Activated T-cell treated with anti-CD3 and anti-CD28 coated beads, Interleukin-2, amount 50 U/mL, for 24 hours (primary cell): ENCODE results near the gene COQ10B.
"Not testable (repeated sequence)": the region's sequence is repeated elsewhere in the genome, so short reads cannot be mapped to it uniquely, and the experiment has no call there.

Source experiments
- DNase-seq: peaks from one replicate; pipeline ENCODE4 v3.0.0-alpha.2; 2020
- H3K27ac Mint-ChIP-seq: 2 replicates; pipeline ENCODE4 v1.8.0; 2020; ENCODE audit warnings: mild to moderate bottlenecking, mixed read lengths
- H3K27me3 Mint-ChIP-seq: 2 replicates; pipeline ENCODE4 v1.8.0; 2020; ENCODE audit warnings: mixed read lengths
- H3K36me3 Mint-ChIP-seq: 2 replicates; pipeline ENCODE4 v1.8.0; 2020; ENCODE audit warnings: low read depth, mixed read lengths
- H3K4me1 Mint-ChIP-seq: 2 replicates; pipeline ENCODE4 v1.8.0; 2020; ENCODE audit warnings: low read depth, mixed read lengths
- H3K4me3 Mint-ChIP-seq: 2 replicates; pipeline ENCODE4 v1.8.0; 2020; ENCODE audit warnings: mild to moderate bottlenecking, moderate library complexity, mixed read lengths
- H3K9me3 Mint-ChIP-seq: 2 replicates; pipeline ENCODE4 v1.8.0; 2020; ENCODE audit warnings: mixed read lengths

COQ10B gene

DNA sequence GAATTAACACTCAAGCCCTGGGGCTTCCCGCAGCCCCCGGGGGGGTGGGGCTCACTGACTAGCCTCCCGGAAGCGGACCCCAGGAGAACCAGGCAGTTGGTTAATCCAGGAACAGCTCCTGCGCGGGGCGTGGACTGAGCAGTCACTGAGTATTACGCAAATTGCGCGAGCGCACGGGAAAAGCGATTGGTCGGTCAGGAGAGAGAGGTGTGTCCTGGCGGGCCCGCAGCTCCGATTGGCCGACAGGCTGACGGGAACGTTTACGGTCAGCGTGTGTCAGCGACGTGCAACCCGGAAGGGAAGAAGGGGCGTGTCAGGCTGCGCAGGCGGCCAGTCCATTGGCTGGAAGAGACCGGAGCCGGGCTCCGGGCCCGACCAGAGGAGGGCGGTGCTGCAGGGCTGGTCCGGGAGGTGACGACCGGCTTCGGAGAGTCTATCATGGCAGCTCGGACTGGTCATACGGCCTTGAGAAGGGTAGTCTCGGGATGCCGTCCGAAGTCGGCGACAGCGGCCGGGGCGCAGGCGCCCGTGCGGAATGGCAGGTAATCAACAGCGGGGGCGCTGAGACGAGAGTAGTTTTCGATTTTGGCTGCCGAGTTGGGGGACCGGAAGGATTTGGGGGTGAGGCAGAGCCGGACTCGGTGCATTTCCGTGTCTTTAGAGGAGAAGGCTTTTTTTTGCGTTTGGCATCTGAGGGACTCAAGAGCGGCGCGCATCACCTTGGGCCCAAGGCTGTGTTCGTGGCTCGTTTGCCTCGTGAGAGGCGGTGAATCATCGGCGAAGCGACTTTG lies at the start of gene COQ10B:
Gene COQ10B (plus strand): TSS at position 430 of the 791 bp plus-strand sequence. CDS start 9 bp downstream, at position 439.
- Mint-ChIP-seq H3K4me1 (peaks cover 50% of the 10 kb centered on the region), H3K27me3 (no peaks in the 10 kb centered on the region), H3K9me3 (no peaks in the 10 kb centered on the region), H3K27ac (peak within 1 kb of the TSS; percentile 100), H3K36me3 (peaks cover 36% of the 10 kb centered on the region), H3K4me3 (peak within 1 kb of the TSS; percentile 100)
- DNase-seq = peak; percentile 96

DNA sequence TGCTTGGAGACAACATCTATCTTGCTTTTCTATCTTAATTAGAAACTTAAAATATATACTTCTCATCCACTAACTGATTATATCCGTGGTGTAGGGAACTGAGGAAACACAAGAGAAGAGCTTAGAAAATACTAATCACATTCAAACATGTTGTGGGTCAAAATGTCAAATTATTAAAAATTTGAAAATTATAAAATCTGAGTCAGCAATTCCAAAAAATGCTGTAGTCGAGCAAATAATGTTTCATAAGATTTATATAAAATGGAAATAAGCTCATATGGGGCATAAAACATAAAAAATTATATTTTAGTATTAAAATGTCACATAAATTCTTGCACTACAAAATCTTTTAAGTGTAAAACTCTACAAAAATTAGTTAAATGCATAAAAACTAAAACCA lies 47.8 kb upstream of the COQ10B start:
- DNase-seq = no peak
- H3K36me3 Mint-ChIP-seq = peaks cover 97% of the 10 kb centered on the region
- no peaks in the 10 kb centered on the region for H3K27me3 Mint-ChIP-seq
- no peak overlapping the region for H3K27ac Mint-ChIP-seq
- no peaks in the 10 kb centered on the region for H3K4me1 Mint-ChIP-seq
- H3K9me3 Mint-ChIP-seq = no peaks in the 10 kb centered on the region
- H3K4me3 Mint-ChIP-seq = no peak overlapping the region

DNA sequence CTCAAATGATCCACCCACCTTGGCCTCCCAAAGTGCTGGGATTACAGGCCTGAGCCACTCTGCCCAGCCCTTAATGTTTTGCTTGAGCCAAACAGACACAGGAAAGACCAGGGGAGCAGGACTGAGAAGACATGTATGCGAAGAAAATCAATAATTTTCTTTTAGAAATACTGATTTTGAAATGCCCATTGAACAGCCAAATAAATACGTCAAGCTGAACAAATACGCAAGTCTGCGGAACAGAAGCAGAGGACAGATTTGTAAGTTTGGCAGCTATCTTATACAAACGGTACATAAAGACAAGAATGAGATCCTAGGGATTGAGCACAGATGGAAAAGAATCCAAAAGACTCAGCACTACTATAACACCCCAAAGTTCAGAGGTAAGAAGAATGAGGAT lies 39.3 kb upstream of the COQ10B start:
- Mint-ChIP-seq H3K9me3 (no peaks in the 10 kb centered on the region), H3K27ac (peak overlapping the region; percentile 76), H3K4me3 (no peak overlapping the region), H3K27me3 (no peaks in the 10 kb centered on the region), H3K36me3 (peaks cover 85% of the 10 kb centered on the region), H3K4me1 (peaks cover 5% of the 10 kb centered on the region)
- DNase-seq = no peak

DNA sequence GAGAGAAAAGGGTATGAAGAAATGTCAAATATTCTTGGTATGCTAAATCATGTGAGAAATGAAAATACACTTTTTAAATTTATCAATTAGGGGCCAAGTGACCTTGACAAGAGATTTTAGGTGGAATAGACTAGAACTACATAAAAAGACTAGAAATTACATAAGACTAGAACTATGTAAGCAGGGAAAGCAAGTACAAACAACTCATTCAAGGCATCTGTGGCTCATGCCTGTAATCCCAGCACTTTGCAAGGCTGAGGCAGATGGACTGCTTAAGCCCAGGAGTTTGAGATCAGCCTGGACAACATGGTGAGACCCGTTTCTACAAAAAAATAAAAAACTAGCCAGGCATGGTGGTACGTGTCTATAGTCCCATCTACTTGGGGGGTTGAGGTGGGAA lies 38.8 kb upstream of the COQ10B start:
- DNase-seq = no peak
- Mint-ChIP-seq H3K27ac (peak overlapping the region; percentile 76), H3K4me1 (peaks cover 6% of the 10 kb centered on the region), H3K9me3 (no peaks in the 10 kb centered on the region), H3K4me3 (no peak overlapping the region), H3K36me3 (peaks cover 85% of the 10 kb centered on the region), H3K27me3 (no peaks in the 10 kb centered on the region)

DNA sequence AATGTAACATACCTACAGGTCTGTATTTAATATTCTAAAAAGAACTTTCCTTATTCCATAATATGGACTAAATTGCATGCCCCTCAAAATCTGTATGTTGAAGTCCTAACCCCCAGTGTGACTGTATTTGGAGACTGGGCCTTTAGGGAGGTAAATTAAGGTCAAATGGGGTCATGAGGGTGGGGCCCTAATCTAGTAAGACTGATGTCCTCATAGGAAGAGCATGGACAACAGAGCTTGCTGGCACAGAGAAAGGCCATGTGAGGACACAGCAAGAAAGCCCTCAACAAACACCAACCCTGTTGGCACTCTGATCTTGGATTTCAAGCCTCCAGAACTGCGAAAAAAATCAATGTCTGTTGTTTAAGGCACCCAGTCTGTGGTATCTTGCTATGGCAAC lies 37.1 kb upstream of the COQ10B start:
- Mint-ChIP-seq H3K4me1 (peaks cover 15% of the 10 kb centered on the region), H3K36me3 (peaks cover 83% of the 10 kb centered on the region), H3K4me3 (no peak overlapping the region), H3K27ac (peak overlapping the region; percentile 47), H3K9me3 (no peaks in the 10 kb centered on the region), H3K27me3 (no peaks in the 10 kb centered on the region)
- no peak for DNase-seq

DNA sequence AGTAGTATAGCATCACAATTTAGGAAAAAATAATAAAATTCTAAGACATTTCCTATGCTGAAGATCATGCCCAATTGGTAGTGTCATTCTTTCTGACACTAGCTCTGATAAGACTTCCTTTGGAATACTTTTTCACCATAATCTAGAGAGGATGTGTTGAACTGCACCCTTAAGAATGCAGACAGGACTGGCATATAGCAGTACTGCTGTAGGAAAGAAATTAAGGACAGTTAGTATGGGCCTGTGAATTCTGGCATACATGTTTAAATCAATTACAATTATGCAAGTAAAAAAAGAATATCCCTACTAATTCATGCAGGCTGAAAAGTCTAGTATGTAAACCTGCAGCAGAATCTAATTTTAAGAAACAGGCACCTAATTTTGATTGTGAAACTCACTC lies 33.9 kb upstream of the COQ10B start:
- Mint-ChIP-seq H3K27me3 (no peaks in the 10 kb centered on the region), H3K4me1 (peaks cover 33% of the 10 kb centered on the region), H3K4me3 (no peak overlapping the region), H3K9me3 (no peaks in the 10 kb centered on the region), H3K27ac (peak overlapping the region; percentile 73), H3K36me3 (peaks cover 89% of the 10 kb centered on the region)
- no peak for DNase-seq

DNA sequence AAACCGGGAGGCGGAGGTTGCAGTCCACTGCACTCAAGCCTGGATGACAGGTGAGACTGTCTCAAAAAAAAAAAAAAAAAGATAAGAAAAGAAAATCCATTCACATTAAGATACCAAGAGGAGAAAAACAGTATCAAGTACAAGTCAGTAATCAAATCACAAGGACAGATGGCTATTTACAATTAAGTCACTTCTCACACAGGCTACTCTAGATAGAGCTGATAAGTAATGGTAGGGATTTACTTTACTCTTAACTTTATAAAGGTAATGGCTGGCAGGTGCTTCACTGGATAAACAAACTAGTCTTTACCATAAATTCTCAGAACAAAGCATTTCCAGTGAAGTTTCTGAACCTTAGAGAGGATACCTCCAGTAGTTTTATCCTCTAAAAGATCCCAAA lies 30.0 kb upstream of the COQ10B start:
- Mint-ChIP-seq H3K9me3 (no peaks in the 10 kb centered on the region), H3K27me3 (no peaks in the 10 kb centered on the region), H3K27ac (peak overlapping the region; percentile 68), H3K4me1 (peaks cover 57% of the 10 kb centered on the region), H3K36me3 (peaks cover 75% of the 10 kb centered on the region), H3K4me3 (no peak overlapping the region)
- no peak for DNase-seq

DNA sequence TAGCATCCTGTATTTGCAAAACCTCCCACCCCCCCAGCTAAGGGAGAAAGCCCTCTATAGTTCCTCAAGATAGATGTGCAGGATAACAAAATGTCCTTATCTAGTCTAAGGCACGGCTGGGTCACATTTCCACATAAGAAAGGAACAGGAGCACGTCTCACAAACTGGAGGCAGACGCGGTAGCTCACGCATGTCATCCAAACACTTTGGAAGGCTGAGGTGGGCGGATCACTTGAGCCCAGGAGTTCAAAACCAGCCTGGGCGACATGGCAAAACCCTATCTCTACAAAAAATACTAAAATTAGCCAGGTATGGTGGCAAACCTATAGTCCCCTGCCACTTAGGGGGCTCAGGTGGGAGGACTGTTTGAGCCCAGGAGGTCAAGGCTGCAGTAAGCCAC lies 27.8 kb upstream of the COQ10B start:
- Mint-ChIP-seq H3K27ac (peak overlapping the region; percentile 87), H3K27me3 (no peaks in the 10 kb centered on the region), H3K4me3 (peak overlapping the region; percentile 48), H3K36me3 (peaks cover 77% of the 10 kb centered on the region), H3K9me3 (no peaks in the 10 kb centered on the region), H3K4me1 (peaks cover 72% of the 10 kb centered on the region)
- no peak for DNase-seq

DNA sequence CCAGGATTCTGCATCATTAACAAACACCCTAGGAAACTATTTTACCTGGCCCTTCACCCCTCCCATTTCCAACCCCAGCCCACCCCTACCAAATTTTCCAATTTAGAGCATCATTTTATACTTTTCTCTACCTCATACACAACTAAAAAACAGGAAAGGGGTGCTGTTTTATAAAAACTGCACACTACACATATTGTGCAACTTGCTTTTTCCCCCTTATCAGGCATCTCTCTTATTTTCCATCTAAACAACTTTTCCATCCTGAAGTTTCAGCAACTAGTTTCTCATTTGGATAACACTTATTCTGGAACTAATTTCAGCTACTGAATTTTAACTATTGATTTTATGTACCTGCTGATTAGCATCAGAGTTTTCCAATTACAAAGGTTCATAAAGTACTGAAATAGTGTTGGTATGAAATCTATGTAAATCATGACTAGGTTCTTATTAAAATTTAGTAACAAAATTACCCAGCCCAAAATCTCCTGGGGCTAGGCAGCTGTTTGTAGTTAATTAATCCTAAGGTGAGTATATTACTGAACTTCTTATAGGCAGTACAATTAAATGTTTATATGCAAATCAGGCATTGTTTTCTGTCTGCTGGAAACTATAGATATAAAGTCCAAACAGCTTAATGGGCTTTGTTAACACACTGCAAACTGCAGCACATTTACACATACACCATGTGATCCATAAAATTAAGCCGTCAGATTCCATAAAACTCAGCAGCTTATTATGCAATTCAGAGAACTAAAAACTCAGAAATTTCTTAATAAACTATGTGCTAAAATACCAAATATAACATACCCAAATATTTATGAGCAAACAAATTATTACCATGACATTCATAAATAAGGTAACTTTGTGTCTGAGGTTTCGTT lies 26.4 kb upstream of the COQ10B start:
- Mint-ChIP-seq H3K4me1 (peaks cover 79% of the 10 kb centered on the region), H3K4me3 (no peak overlapping the region), H3K9me3 (no peaks in the 10 kb centered on the region), H3K27ac (peak overlapping the region; percentile 87), H3K36me3 (peaks cover 78% of the 10 kb centered on the region), H3K27me3 (no peaks in the 10 kb centered on the region)
- DNase-seq = no peak

DNA sequence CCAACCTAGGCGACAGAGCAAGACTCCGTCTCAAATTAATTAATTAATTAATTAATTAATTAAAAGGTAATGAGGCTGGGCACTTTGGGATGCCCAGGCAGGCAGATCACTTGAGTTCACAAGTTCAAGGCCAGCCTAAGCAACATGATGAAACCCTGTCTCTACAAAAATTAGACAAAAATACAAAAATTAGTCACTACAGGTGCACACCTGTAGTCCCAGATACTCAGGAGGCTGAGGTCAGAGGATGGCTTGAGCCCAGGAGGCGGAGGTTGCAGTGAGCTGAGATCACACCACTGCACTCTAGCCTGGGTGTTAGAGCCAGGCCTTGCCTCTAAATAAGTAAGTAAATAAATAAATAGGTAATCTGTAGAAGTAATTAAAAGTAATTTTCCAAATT lies 25.4 kb upstream of the COQ10B start:
- peak overlapping the region; percentile 91 for H3K27ac Mint-ChIP-seq
- no peak for DNase-seq
- no peaks in the 10 kb centered on the region for H3K27me3 Mint-ChIP-seq
- H3K9me3 Mint-ChIP-seq = no peaks in the 10 kb centered on the region
- peaks cover 78% of the 10 kb centered on the region for H3K36me3 Mint-ChIP-seq
- no peak overlapping the region for H3K4me3 Mint-ChIP-seq
- H3K4me1 Mint-ChIP-seq = peaks cover 87% of the 10 kb centered on the region

DNA sequence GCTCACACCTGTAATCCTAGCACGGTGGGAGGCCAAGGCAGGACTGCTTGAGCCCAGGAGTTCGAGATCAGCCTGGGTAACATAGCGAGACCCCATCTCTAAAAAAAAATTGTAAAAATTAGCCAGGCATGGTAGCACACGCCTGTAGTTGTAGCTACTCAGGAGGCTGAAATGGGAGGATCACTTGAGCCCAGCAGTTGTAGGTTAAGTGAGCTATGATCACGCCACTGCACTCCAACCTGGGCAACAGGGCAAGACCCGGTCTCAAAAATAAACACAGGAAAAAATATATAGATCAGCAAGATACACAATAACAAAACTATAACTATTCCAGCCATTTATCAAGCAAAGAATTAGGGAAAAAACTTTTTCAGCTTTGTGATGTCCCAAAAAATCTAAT lies 21.5 kb upstream of the COQ10B start:
- Mint-ChIP-seq H3K36me3 (peaks cover 80% of the 10 kb centered on the region), H3K27me3 (no peaks in the 10 kb centered on the region), H3K4me3 (peak overlapping the region; percentile 95), H3K27ac (peak overlapping the region; percentile 91), H3K9me3 (no peaks in the 10 kb centered on the region), H3K4me1 (peaks cover 75% of the 10 kb centered on the region)
- no peak for DNase-seq

DNA sequence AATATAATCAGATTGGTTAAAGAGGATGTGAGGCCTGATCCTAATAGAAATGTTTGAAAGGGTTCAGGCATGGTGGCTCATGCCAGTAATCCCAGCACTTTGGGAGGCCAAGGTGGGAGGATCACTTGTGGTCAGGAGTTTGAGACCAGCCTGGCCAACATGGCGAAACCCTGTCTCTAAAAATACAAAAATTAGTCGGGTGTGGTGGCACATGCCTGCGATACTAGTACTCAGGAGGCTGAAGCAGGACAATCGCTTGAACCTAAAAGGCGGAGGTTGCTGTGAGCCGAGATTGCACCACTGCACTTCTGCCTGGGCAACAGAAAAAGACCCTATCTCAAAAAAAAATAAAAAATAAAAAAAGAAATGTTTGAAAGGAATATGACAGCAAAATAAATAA lies 20.8 kb upstream of the COQ10B start:
- Mint-ChIP-seq H3K27ac (peak overlapping the region; percentile 91), H3K4me3 (peak overlapping the region; percentile 95), H3K36me3 (peaks cover 73% of the 10 kb centered on the region), H3K4me1 (peaks cover 68% of the 10 kb centered on the region)
- not testable (repeated sequence) for DNase-seq, H3K27me3 Mint-ChIP-seq, H3K9me3 Mint-ChIP-seq

DNA sequence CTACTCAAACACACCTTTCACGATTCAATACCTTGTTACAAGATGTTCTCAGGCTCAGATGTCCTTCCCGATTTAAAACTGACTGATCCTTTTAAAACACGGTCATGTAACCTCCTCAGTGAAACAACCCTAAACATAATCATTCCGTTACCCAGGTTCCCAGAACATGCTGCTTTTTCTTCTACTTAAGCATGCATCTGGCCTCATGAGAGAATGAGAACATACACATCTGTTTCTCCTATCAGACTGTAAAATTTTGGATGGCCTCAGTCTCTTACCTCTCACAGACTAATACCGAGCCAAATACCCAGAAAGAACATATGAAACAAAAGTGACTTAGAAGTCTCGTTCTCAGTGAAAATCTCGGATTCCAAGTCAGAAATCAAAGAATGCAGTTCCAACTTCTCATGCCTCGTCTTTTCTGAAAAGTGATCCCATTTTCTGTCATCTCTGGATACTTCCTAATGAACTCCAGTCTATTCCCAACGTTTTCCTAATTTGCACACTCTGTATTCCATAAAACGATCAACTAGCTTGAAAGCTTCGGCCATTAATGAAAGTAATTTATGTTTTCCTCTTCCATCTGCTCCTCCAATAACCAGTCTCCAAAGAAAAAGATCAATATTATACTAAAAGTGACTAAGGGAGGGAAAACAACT lies 19.4 kb upstream of the COQ10B start:
- Mint-ChIP-seq H3K9me3 (no peaks in the 10 kb centered on the region), H3K36me3 (peaks cover 63% of the 10 kb centered on the region), H3K27ac (peak overlapping the region; percentile 100), H3K27me3 (no peaks in the 10 kb centered on the region), H3K4me3 (peak overlapping the region; percentile 95), H3K4me1 (peaks cover 56% of the 10 kb centered on the region)
- DNase-seq = no peak
